Retina (tissue), 1 donor: ENCODE measurements around the gene PCNX2.
"Not testable (repeated sequence)": the region's sequence is repeated elsewhere in the genome, so short reads cannot be mapped to it uniquely, and the experiment has no call there.

Source experiments
- DNase-seq: peaks from one replicate; pipeline ENCODE4 v3.0.0-alpha.2; 2016

Gene PCNX2

DNA sequence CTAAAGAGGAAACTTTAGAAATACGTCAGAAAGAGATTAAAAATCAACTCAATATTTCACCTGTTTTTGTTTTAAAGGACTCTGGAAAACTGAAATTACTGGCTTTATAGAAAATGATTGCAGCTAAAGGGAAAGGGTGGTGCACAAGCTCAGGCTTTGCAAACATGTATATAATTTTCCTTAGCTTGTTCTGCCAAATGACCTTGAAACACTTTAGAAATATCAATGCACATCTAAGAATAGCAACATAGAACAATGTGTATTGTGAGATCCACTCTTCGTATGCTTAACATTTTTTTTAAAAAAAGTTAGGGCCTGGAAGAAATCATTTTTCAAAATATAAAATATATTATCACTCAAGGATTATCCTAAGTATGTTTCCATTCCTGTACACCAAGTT lies 201.3 kb downstream of the PCNX2 start:
- no peak for DNase-seq

DNA sequence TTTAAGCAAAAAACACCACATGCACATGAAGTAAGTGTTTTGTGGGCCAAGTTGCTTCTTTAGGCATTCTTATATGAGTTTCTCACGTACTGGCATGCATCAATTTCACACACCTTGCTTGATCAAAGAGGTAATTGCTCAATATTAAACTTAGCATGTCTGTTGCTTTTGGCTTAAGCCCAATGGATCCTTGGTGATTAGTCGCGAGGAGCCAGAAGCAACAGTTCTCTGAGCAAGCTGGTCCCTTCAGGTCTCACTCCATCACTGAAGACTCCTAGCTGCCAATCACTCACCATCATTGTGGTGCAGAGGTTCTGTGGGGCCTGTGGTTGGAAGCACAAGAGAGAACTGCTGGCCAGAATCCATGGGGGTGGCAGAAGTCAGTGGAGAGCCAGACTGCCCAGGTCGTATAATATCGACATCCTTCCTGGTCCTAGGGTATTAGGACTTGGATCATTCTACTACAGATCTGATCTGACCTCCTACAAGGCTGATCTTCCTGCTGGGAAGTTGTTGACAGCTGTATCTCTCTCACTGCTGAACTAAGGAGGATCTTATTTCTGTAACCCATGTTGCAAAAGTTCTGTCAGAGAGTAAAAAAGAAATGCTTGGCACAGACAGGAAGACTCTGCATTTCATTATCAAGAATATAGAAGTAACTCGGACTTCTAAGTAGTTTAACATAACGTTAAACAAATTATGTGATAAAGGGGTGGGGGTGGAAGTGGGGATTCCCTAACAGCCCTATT lies 204.6 kb downstream of the PCNX2 start:
- no peak for DNase-seq

DNA sequence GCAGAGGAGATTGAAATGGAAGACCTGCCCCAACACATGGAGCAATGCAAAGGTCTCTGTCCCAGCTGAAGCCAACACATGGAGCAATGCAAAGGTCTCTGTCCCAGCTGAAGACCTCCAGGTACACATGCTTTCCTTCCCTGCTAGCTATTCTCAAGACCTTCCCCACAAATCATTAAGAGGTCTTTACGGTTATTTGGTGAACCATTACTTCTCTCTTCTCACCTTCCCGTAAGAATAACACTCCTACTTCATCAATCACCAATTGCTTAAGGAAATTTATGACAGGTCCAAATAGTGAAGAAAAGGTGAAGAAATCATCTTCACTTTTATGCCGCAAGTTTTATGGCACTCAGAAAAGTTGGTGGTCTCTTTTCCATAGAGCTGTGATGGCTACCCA lies 206.3 kb downstream of the PCNX2 start:
- DNase-seq = no peak

DNA sequence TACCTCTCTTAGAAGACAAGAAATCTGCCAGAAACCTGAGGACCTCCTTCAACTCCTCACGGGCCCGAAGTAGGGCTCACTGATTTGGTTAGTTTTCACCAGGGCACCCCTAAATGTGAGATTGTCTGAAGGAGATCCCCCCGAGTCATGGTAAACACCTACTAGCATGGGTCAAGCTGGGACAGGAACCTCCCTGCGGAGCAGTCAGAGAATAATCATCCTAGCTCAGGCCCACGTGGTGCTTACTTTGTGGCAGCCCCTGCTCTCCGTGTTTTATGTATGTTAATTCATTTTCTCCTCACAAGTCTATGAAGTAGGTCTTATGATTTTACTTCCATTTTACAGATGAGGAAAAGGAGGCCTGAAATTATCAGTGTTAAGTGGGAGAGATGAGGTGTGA lies 206.9 kb downstream of the PCNX2 start:
- DNase-seq = no peak

DNA sequence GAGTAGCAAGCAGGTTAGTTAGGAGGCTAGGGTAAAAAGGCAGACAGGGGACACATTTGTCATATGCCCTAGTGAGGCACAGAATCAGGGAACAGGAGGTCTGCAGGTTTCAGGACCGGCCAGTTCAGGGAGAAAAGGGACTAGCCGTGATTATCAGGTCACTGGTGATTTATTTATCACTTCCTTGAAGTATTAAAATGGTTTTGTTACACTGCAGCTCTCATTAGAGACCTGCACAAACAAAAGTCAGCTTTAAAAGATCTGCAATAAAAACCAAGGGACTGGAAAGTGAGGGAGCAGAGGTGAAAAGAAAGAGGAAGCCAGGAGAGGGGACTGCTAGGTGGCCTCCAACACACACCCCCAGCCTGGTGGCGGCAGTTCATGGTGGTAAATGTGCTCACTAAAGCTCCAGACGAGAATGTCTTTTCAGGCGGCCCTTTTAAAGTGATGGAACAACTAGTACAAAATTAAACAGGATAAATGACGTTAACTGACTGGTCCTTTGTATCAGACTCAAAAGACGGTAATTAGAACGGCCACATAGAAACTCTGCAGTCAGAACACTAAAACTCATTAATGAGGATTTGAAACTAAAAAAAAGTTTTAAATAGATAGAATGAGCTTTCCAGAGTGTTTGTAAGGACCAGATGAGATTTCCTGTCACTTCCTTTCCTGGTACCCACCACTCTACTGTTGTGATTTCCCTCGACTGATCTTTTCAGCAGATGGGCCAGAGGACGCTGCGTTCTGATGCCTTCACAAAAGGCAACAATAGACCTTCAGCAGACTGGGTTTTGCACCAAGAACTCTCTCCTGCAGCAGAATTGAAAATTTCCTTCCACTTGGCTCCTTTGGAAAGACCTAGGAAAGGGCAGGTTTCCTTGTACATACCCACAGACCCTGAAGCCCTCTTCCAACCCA lies 208.3 kb downstream of the PCNX2 start:
- peak; percentile 40 for DNase-seq

DNA sequence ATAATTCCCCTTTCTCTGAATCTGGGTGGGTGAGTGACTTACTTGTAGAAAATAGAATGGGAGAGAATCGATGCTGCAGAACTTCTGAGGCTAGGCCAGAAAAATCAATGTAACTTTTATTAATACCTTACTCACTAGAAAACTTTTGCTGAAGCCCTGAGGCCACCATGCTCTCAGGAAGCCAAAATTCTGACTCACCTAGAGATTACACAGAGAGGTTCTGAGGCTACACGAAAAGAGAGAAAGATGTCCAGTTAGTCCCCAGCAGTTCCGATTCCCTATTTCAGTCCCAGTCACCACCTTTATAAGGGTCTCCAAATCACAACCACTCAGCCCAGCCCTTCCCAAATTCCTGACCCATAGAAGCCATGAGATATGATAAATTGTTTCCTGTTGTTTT lies 210.0 kb downstream of the PCNX2 start:
- no peak for DNase-seq

DNA sequence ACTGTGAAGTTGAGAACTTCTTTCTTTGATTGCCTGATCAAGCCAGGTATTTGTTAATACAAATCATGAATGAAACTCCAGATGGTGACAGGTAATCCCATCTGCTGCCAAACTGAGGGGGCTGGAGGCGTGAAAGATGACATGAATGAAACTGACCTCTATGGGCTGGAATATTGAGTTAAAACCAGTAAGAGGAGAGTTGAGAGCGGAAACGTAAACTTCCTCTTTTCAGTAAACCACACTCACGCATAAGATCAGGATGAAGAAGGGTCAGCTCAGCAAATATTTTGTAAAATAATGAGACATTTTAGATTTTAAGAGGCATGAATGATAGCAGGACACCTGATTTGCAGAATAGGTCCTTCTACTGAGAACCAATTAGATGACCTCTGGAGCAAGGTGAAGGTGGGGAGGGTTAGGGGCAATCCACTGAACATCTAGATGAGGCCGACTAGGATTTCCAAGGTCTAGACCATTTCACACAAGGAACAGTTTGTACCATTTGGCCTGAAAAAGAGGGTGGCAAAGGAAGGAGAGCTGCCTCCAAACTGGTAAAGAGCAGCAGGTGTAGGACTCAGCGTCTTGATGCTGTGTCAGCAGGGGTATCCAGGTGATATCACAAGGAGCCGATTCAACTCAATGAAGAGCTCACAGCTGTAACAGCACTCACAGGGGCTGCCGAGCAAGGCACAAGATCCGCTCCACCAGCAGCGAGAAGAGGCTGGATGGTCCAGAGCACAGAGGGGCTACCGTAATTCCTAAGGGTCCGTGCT lies 212.6 kb downstream of the PCNX2 start:
- no peak for DNase-seq

DNA sequence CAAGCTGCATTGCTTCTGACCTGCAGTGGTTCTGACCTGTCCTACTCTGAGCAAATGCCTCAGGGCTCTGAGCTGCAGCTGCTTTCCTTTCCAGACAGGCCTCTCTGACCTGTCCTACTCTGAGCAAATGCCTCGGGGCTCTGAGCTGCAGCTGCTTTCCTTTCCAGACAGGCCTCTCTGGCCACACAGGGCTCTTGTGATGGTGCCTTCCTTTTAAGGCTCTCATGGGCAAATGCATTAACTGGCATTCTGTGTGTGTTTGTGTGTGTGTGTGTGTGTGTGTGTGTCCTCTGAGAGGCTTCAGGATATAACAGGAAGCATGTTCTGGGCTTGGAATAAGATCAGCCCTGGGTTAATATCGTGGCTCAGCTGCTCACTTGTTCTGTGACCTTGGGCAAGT lies 213.8 kb downstream of the PCNX2 start:
- DNase-seq = peak; percentile 66

DNA sequence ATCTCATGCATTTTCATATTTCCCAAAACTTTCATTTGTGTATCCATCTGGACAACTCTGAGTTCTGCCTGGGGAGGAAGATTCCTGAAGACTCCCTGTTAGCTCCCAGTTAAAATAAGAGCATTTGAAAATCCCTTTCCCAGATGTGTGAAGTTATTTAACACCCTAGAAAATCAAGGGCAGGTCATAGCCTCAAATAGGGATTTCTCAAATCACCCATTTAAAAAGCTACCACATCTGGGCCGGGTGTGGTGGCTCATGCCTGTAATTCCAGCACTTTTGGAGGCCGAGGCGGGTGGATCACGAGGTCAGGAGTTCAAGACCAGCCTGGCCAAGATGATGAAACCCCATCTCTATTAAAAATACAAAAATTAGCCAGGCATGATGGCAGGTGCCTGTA lies 214.7 kb downstream of the PCNX2 start:
- not testable (repeated sequence) for DNase-seq

DNA sequence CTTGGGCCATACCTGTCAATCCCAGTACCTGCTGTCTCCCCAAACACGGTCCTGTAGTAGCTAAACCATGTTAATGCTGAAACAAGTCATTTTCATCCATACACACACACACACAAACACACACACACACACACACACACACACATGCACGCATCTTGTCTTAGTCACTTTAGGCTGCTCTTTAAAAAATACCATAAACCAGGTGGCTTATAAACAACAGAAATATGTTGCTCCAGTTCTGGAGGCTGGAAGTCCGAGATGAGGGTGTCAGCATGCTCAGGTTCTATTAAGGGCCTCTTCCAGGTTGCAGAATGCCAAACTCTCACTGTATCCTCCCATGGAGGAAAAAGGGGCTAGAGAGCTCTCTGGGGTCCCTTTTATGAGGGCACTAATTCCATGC lies 215.2 kb downstream of the PCNX2 start:
- no peak for DNase-seq

DNA sequence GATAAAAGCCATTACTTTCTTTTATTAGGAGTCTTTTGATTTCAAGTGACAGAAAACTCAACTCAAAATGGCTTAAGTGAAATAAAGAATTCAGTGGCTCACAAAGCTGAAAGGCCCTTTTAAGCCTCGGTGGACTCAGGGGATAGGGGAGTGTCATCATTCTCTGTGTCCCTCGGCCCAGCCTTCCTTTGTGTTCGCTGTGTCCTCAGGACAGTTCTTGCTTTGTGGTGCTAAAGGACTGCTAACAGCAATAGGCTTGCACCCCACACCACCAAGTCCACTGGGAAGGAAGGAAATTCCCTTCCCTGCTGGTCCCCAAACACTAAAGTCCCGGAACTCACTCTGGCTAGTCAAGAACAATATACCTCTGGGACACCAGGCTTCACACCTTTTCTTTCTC lies 216.0 kb downstream of the PCNX2 start:
- no peak for DNase-seq

DNA sequence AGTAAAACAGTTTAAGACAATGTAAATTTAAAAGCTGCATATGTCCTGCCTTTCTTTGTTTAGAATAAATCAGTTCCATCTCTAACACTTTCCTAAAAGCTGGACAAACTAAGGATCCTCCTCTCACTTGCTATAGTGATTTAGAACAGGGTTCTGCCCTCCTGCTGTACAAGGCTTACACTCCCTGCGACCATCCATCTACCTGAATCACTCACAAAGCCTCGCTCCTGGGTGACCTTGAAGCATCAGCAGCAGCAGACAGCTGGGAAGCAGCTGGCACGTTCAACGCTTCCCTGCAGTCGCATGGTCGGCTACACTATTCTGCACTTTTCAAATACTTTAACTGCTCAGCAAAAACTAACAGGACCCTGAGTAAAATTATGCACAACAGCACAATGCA lies 217.1 kb downstream of the PCNX2 start:
- no peak for DNase-seq

DNA sequence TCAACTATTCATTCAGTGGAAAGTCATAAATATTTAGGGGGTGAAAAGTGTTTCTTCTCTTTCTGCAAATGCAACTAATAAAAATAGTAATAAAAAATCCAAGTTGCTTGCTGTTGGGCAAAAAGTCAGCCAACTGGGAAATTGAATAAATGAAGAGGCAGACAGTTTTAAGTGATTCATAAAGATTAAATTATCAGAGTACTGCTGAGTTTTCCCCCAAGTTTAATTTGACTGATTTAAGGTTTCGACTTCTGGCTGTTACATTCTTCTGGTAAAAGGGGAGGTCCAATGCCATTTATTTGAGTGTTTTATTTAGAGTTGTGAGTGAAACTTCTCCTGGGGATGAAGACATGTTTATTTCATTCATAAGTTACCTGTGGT lies 219.6 kb downstream of the PCNX2 start:
- no peak for DNase-seq

DNA sequence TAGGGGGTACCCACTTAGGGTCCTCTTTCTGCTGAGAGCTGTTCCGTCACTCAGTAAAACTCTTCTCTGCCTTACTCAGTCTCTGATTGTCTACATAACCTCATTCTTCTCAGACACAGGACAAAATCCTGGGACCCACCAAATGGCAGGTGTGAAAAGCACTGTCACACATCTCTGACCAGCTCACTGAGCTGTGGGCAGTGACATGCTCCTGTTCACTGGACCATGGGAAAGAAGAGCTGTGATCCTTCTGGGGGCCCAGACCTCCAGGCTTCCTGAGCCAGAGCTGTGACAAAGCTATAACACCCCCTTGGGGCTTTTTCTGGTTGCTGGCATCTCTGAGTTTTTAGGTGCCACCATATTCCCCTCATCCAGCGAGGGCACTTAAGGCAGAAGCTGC lies 229.4 kb downstream of the PCNX2 start:
- DNase-seq = no peak

DNA sequence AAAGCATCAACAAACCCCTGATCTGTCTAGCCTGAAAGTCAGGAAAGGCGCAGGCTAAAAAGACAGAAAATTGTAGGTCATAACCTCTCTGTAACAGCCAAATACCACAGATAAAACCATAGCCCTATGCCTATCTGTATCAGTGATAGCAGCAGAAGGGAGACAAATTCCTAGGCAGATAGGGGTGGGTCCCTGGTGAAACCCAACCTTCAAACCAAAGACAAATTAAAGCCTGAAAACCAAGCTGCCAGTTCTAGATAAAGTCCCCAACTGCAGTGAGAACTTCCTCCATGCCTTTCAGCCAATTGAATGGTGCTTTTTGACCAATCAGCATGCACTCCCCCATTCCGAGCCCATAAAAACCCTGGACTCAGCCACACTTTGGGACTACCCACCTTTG lies 229.8 kb downstream of the PCNX2 start:
- DNase-seq = no peak

DNA sequence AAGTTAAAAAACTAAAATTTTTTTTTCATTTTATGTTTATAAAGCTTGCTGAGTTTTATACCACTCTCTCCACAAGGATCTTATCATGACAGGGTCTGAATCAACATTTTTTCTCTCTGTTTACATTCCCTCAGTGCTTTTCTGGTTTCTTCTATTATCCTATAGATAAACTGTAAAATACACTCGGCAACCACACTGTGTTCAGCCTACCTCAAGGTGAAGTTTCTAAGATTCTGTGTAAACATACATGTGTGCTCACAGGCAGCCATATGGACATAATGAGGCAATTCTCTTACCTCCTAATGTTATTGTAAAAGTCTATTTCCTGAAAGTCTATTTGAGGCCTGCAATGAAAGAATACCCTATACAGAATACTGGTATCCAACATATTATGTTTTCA lies 230.5 kb downstream of the PCNX2 start:
- DNase-seq = no peak

DNA sequence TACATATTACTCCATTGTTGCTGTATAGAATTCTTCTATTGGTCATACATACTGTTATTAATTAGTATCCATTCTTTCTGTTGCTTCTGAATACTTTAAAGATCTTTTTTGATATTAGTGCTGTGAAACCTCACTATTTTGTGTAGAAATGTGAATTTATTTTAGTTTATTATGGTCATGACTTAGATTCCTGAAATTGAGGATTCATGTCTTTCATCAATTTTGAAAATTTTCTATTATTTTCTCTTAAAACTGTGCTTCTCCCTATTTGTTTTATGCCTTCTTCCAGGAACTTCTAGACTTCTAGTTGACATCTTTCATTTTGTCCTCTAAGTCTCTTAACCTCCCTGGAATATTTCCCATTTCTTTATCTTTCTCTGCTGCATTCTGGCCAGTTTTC lies 232.1 kb downstream of the PCNX2 start:
- DNase-seq = no peak

DNA sequence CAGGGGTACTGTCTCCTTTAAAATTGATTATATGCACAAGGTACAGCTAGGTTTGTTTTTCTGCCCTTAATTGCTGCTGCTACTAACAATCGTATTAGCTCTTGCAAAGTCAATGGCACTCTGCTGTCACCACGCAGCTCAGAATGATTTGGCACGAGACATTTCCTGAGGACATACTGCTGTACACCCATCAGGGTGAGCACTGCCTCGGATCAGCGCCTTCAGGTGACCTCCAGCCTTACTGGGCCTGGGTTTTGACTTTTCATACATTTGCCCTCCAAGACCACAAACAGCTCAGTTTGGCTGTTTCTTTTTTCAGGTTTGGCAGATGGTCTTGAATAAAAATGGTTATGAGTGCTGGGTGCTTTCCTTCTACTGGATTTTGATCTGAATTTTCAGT lies 234.3 kb downstream of the PCNX2 start:
- DNase-seq = no peak

DNA sequence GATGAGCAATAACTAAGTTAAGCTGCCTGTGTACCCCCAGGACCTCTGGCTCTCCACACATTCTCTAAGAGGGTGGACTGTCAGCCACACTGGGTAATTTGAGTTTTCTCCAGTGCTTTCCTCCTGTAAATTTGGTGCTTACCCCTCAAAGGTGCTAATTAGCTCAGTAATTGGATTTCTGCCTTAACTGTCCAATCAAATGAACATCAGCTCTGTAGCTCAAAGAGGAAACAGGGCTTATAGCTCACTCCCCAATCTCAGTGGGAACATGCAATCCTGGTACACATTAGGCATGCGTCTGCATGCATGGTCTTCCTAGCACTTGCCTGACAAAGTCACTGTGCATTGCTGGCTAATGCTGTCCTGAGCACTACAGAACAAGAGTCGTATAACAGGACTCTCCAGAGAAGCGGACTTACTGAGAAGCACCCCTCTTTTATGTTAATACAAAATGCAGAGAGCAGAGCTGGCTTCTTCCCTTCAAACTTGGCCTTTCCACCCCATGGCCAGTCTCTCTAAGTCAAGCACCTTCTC lies 235.0 kb downstream of the PCNX2 start:
- peak; percentile 31 for DNase-seq

DNA sequence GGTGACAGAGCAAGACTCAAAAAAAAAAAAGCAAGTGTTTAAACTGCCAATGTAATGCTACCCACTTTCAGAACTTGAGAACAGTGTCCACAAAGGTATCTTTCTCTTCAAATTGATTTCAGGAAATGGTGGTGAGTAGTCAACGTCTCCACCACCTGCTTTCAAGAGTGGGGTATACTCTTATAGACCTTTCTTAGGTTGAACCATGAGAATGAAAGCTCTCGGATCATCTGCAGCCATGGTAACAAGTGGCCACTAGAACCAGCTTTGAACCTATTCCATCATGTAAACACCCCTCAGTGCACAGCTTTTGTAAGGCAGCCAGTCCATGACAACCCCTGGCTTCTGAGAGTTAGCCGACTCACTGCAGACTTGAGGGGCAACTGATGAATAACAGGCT lies 237.7 kb downstream of the PCNX2 start:
- no peak for DNase-seq

DNA sequence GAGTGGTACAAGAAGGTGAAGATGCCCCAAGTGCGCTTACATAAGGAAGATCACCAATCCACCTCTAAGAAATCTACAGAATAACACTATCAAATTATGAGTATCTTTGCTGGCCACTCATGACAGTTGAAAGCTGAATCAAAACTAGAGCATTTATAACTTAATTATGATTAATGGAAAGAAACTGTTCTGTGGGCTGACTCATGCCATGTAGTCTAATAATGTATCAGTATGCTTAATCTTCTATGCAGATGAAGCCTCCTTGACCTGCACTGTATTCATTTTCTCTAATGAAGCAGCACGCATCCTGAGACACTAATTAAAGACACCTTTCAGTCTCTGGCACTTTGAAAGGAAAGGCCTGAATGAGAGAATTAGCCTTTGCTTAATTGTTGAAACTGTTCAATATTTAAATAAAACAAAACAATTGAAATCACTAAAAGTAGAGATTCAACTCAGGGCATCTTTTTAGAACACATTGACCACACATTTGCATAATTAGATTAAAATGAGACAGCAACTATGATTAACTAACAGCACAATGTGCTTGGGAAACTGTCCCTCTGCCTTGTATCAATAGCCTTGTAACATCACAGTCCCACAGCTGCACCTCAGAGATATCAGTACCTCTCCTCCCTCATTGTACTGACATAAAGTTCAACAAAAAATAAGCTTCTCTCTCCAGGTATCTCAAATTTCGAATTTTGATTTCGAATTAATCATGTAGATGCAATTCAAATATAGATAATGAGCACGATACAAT lies 239.5 kb downstream of the PCNX2 start:
- DNase-seq = no peak

DNA sequence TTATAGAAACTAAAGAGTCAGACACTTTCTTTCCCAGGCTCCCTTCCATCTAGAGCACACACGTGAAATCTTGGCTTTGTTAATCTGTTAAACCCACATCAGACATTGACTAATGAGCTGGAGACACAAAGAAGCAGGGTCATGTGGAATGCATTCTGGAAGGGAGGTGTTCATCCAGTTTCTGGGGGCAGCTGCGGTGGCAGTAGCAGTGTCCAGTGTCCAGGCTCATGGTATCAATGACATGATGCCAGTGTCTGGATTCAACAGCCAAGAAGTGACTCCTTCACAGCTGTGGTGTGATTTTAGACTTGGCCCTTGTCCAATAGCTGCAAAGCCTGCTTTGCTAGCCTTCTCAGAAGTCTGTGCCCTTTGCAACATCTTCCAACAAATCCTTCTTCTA lies 249.9 kb downstream of the PCNX2 start:
- no peak for DNase-seq

DNA sequence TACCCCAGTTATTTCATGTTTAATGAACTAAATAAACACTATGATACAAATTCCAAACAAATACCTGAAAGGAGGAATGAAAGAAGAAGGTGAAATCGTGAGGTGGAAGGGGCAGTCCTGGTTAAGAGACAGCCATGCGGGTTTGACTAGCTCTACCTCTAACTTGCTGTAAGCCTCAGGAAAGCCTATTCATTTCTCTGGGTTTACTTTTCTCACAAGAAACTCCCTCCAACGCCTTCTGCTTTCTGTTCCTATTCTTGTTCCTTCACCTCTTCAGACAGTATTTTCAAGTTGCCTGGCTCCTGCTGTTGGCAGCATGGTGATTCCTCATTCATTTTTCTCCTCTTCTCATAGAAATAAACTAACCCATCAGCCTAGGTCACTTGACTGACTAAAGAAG lies 252.7 kb downstream of the PCNX2 start:
- no peak for DNase-seq
